ENCODE results near the gene CA10.

CA10 gene

DNA sequence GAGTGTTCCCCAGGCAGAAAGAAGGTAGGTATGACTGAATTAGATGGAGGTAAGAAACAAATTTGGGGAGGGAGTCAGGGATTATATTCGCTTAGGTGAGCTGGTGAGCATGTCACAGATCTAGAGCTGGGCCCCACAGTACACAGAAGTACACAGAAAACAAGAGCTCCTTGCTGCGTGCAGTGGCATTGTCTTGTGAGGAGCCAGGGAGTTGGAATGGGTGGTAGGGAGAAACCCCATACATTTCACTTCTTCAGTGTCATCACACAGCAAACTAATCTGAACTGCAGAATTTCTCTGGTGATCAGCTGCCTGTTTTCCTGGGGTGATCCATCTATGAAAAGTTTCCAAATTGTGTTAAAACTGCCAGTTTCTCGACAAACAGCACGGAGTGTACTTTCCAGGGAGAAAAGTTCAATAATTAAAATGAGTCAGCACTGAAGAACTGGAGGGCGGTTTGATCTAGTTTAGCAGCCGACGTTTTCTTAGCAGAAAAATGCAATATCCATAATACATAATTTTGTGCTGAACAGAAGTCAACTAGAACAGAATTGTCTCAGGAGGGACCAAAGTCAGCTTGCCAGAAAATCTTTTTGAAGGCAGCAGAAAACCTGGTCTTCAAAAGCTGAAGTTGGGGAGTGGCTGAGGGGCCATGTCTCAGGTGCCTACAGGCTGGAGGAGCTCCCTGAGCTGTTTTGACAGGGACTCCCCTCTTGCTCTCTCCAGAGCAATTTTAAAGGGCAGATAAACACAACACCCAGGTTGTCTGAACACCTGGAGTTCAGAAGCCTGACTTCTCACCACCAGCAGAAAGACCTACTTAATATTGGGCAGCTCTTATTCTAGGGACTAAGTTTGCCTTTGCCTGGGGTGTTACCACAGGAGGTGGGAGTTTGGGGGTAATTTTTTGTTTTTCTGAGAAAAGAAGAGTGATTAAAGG is 448.6 kb downstream of the CA10 start:
- no peak for DNase-seq

DNA sequence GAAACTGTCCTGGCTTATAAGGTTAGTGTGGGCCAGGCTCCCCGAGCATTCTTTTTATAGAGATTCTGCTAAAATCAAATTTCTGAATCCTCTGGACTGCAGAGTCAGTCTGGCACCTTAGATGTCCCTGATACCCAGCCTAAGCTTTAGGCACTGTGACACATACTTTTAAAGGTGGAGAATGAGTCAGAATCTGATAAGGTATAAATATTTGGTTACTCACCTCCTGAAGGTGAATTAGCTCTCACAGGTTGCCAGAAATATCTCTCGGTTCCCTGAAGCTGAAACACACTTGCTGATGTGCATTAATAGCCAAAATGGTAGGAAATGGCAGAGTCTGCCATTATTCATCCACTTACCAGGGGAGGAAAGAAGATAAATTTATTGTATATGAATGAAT is 451.3 kb downstream of the CA10 start:
- no peak for DNase-seq

DNA sequence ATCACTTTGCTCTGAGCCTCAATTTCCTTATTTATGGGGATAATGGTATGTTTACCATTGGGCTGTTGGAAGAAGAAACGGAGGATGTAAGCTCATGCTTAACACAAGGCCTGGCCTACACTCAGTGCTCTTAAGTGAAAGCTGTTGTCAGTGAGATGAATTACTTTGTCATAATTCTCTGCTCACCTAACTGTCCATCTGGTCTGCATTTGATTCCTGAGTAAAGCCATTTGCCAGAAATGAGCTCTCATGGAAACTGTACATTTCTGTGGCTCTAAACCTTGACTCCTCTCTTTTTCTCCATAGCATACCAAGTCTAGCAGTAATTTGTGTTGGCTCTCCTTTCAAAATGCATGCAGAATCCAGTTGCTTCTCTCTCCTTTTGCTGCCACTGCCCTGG is 452.4 kb downstream of the CA10 start:
- DNase-seq = no peak

DNA sequence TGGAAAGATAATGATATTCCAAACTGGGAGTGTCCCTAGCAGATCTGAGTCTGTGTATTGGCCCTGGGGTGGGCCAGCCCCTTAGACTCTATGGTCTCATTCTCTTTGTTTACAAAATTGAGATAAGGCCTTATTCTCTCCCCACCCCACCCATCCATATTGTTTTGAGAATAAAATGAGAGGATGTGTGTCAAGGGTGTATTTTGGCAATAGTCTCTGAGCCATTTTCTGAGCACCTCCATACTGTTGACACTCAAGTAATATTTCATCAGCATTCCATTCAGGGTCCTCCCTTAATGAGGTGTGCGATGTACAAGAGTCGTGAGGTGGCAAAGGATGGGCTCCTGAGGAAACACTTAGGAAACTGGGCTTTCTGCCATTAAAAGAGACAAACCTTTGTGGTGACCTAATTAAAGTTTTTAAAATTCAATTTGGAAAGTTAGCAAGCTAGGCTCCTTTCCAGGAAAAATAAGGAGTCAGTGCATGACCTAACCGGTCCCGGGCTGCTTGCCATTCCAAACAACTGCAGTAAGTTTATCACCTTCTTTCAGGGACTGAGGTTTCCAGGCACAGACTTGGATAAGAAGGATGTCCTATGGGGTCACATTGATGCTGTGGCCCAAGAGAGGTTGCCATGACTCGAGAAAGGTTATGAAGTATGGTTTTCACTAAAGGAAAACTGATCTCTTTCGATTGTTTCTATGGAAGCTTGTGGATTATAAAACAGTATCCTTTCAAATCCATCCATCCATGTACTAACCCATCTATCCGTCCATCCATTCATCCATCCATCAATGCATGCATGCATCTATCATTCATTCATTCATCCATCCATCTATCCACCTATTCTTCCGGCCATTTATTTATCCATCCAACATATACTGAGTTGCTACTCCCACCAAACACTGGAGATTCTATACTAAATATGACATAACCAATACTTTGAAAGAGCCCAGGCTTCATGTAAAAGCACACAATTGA is 454.9 kb downstream of the CA10 start:
- no peak for DNase-seq

DNA sequence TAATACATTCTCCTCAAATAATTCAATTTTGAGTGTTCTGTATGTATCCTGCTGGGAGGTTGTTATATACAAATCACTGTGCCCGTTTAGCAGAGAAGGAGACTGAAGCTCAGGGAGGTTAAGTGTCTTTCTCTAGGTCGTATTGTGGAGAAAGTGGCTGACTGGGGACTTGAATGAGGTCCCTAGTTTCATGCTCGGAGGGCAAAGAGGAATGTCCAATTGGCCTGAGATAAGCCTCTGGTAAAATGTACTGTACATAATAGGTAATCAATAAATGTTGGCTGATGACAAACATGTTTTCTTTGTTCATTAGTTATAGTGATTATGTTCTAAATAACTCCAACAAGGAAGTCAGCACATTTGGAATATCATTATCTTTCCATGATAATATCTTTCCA is 455.6 kb downstream of the CA10 start:
- no peak for DNase-seq

DNA sequence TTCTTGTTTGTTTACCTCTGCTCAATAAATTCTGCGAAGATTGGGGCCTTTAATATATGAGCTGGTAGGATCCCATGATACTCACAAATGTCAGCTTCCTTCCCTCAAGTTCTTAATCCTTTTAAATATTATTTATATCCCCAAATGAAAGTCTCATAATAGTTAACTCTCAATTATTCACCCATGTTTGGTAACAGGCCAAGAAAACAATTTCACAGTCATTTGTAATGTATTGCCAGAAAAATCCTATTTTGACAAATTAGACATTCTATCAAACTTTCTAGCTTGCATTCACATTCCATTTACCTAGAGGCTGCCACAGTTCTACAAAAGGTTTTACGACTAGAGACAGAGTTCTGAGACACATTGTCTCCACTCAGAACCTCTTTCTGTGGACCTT is 457.0 kb downstream of the CA10 start:
- no peak for DNase-seq

DNA sequence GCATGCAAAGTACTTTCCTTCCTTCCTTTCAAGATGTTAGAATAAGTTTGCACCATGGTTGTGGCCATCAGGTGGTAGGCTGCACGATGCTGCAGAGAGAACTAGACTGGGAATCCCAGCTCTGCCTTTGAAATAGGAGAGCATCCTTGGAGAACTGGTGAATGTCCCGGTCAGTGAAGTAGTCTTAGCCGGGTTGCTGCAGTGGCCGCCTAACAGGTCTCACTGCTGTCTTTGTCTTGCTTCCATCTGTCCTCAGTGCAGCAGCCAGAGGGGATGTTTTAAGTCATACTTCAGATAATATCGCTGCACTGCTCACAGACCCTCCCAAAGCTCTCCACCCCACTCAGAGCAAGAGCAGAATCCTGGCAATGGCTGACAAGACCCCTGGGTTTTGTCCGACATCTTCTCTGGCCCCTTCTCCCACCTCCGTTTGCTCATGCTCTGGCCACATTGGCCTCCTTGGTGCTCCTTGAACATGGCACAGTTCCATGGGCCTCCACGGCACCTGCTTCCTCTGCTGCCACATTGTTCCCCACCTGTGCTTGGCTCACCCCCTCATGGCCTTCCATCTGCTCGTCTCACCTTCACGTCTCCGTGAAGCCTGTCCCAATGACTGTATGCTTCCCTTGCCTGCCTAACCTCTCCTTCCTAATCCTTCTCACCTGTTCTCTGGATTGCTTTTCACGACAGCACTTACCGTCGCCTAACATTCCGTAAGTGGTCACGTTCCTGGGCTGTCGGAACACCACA is 458.3 kb downstream of the CA10 start:
- no peak for DNase-seq

DNA sequence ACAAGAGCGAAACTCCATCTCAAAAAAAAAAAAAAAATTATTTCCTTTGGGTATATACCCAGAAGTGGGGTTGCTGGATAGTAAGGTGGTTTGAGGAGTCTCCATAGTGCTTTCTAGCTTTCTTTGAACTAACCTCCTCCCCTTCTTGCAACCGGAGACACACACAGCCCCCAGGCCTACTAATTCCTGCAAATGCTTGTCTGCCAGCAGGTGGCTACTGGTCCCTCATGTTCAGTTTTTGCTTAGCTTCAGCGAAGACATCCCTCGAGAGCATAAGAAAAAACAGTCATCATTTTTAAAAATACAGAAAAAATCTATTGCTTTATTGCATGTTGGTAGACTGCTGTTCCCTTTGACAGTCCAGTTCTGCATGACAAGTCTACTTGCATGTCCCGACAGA is 459.2 kb downstream of the CA10 start:
- no peak for DNase-seq

DNA sequence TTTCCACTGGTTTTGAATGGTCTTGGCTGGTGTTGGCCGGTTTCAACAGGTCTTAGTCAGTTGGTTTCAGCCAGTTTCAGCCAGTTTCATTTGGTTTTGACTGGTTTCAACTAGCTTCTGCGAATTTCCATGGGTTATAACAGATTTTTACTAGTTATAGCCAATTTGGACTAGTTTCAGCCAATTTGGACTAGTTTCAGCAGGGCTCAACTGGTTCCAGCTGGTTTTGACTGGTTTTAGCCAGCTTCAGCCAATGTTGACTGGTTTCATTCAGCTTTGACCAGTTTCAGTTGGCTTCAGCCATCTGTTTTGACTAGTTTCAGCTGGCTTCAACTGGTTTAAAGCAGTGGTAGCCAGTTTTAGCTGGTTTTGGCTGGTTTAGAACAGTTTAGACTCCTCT is 465.6 kb downstream of the CA10 start:
- no peak for DNase-seq

DNA sequence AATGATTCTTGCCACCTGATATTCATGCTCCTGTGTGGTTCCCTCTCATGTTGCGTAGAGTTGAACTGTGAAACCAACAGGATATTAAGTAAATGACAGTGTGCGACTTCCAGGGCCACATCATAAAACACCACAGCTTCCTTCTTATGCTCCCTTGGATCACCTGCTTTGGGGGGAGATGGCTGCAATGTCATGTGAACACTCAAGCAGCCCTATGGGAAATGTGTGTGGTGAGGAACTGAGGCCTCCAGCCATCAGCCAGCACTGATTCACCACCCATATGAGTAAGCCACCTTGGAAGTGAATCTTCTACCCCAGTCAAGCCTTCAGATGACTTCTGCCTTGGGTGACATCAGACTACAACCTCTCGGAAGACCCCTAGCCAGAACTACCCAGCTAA is 470.6 kb downstream of the CA10 start:
- DNase-seq = no peak

DNA sequence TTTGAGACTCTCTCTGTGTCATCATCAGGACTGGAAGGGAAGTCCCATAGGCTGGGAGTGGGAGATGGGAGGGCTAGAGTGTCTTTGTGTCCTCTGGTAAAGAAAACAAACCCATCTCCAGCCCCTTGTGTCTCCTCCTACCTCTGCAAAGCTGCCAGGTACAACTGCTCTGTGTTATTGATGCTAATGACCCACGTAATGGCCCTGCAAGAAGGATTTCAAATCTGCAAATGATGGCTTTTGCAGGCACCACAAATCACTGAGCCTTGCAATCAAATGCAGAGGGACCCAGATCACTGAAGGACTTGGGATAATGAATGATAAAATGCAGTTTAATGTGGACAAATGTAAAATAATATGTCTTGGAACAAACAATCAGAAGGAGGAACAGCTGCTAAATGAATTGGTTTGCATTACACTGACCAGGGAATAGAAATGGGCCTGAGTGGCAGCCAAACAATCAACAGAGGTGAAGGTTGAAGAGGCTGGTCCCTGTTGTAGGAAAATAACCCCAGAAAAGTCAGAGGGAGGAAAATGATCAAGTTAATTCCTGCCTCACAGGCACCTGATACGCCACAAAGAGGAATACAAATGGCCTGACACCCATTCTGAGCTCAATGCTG is 473.1 kb downstream of the CA10 start:
- no peak for DNase-seq

DNA sequence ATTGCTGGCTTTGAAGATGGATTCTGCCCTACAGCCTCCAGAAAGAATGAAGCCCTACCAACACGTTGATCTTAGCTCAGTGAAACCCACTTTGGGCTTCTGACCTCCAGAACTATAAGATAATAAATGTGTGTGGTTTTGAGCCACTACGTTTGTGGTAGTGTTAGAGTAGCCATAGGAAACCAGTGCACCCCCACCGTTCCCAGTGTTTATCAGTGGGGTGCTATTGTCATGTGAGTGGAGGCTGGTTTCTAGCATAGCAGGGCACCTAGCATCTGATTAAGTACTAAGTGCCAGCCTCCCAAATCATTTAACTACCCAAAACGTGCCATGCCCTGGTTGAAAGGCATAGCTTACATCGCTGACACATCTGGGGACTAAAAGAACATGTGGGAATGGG is 474.3 kb downstream of the CA10 start:
- no peak for DNase-seq

DNA sequence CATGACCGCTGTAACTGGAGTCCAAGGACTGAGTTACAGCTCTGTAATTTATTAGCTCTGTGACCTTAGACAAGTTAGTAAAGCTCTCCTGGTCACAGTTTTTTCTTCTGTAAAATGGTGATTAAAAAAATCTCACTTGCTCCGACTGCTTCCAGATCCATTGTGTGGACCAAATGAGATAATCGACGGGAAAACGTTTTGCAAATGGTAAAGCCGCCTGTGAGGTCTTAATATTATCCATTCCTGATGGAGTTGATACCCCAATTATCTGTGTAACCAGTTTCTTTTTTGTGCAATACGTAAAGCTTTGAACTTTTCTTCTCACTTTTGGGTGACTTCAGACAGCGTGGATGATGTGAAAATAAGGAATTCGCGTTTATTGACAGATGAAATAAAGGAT is 475.2 kb downstream of the CA10 start:
- no peak for DNase-seq

DNA sequence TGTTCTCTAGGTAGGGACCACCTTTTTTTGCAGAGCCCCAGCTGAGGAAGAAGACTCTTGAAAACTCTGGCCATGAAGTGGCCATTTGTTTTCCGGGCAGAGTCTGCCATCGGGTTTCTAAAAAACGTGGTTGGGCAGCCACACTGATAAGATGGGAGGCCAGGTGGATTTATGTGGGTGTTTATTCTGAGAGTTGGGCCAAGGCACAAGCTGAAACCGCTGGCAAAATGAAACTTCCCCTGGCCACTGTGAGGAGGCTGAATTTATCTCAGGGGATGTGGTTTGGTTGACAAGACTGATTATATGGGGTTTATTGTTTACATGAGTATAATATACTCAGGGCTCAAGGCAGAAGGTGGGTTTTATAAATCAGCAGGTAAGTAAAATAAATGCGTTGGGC is 476.4 kb downstream of the CA10 start:
- DNase-seq = no peak

DNA sequence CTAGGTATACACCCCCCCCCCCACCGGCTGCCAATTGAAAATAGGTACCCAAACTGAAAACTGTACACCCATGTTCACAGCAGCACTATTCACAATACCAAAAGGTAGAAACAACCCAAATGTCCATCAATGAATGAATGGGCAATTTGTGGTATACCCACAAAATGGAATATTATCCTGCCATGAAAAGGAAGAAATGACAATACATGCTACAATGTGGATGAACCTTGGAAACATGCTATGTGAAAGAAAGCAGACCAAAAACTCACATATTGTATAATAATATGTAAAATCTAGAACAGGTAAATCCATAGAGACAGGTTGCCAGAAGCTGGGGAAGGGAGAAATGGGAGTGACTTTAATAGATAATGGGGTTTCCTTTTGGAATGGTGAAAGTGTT is 480.6 kb downstream of the CA10 start:
- DNase-seq = no peak

DNA sequence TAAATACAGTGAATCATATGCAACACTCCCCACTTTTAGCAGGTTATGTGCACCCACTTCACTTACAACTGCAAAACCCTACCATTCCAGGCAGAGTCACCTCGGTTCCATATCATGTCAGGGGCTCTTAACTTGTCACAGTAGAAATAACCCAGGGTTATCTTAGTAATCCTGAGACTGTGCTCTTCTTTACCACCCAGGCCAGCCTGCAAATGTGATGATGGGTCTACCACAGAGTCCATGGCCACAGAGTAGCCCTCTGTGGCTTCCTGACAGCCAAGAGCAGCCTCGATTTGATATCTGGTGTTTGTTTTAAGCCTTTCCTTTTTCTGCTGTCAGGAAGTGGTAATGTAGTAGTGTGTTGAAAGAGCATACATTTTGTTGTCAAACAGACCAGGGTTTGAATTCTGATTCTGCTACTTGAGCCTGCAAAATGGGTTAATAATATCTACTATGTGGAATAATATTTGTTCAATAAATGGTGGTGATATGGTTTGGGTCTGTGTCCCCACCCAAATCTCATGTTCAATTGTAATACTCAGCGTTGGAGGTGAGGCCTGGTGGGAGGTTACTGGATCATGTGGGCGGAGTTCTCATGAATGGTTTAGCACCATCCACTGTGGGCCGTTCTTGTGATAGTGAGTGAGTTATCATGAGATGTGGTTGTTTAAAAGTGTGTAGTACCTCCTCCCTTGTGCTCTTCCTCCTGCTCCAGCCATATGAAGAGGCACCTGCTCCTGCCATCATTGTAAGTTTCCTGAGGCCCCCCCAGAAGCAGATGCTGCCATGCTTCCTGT is 481.6 kb downstream of the CA10 start:
- no peak for DNase-seq

DNA sequence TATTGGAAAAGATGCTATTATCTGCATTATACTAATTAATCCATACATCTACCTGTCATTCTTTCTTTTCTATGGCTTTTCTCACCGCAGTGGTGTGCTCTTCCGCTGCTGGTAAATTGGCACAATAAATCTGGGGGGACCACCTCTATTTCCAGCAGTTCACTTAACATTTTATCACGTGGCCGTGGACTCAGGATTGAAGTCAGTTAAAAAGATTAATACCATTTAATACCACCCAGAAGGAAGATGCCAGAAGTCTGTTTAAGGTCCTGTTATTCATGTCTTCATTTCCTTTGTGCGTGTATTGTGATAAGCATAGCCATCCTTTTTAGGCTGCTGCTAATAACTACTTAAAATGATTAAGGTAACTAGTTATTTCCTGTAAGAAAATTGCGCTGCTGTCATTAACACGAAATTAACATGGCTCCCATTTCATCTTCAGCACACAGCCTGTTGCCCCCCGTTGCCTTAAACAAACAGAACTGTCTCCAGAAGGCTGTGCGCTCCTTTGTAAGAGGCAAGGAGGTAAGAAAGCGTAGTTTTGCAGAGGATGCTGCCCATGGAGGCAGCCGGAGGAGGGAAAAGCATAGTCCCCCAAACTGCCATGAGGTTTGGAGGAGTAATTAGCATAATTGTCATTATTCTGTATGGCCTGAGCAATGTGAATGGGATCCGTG is 483.8 kb downstream of the CA10 start:
- no peak for DNase-seq

DNA sequence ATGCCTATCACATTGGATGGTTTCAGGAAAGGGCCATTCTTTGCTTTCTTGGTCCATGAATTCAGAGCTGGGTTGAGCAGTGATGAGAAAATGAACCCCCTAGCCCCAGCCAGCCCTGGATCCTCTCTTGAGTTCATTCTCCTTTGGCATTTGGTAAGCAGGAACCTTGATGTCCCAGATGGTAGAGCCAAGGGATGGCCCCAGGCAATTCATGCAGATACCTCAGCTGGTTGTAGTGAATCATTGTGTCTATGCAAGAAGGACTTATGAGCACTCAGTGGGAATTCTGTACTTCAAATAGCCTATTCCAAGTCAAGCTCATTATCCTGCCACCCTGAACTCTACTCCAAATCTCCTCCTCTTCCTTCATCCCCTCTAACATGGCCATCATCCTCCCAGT is 485.4 kb downstream of the CA10 start:
- no peak for DNase-seq

DNA sequence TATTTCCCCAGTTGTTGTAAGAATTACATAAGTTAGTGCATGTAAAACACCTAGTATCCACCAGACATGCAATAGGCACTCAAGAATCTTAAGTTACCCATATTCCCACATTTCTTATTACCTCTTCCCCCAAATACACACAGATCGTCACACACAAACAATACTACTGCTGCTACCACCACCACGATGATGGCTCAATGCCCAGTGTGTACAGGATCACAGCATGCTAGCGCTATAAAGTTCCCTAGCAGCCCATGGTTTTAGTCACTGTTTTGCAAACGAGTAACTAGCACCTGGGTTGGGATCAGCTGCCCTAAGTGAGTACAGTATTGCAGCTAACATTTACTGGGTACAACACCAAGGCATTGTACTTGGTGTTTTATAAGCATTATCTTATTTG is 486.4 kb downstream of the CA10 start:
- no peak for DNase-seq

DNA sequence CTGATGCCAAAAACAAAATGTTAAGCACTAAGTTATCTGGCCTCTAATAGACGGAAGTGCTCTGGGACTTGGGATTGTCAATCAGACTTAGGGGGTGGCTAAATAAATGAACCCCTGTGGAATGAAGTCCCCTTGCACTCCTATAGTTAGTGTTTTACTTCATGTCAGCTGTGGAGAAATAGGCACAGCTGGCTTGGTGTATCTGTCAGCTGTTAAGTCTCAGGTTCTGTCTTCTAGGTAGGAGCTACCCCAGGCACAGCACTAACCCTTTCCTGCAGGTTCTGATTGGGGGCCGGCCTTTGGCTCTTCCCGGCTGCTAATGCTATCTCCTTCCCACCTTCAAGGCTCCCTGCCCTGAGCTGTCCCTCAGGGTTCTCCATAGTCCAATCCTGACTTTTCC is 487.6 kb downstream of the CA10 start:
- no peak for DNase-seq

DNA sequence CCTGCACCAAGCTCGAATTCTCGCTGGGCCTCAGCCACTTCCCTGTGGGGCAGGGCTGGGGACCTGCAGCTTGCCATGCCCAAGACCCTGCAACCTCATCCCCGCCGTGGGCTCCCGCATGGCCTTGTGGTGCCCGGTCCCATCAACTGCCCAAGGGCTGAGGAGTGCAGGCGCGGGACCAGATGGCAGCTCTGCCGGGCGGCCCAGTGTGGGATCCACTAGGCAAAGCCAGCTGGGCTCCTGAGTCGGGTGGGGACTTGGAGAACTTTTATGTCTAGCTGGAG is 489.6 kb downstream of the CA10 start:
- DNase-seq = no peak

Data from stimulated activated naive CD4-positive, alpha-beta T cell (primary cell).